Measurements from ENCODE around the gene RHOF.
"Not testable (repeated sequence)": the region's sequence is repeated elsewhere in the genome, so short reads cannot be mapped to it uniquely, and the experiment has no call there.

RHOF gene

GRCh38 chr12:121796855-121797751 is 3.6 kb upstream of the RHOF start:
- no peak for TF ChIP-seq ZNF274 (IDR thresholded peaks at IDR 0.05; ENCODE audit: low read depth, low read length)
- no peak overlapping the region for H3K4me3 ChIP-seq (ENCODE audit: low read length)

- TF ChIP-seq ZNF274 (IDR thresholded peaks at IDR 0.05; ENCODE audit: low read depth, low read length), result no peak
Measured at GRCh38 chr12:121795034-121795968, 1.8 kb upstream of the RHOF start.

GRCh38 chr12:121794534-121795033 is 1.1 kb upstream of the RHOF start:
- no peak for TF ChIP-seq ZNF274 (IDR thresholded peaks at IDR 0.05; ENCODE audit: low read depth, low read length)
- no peak overlapping the region; the same call in 1 of the 2 replicates for H3K4me3 ChIP-seq (ENCODE audit: low read length)

More at GRCh38 chr12:121795034-121795968, 1.8 kb upstream of the RHOF start:
- H3K4me3 ChIP-seq (ENCODE audit: low read length), result no peak overlapping the region

GRCh38 chr12:121793838-121794533 is 498 bp upstream of the RHOF start:
- TF ChIP-seq ZNF274 (IDR thresholded peaks at IDR 0.05; ENCODE audit: low read depth, low read length), result no peak
- H3K4me3 ChIP-seq (ENCODE audit: low read length), result peak overlapping the region; percentile 74; the same call in 1 of the 2 replicates

- TF ChIP-seq ZNF274 (IDR thresholded peaks at IDR 0.05; ENCODE audit: low read depth, low read length), result no peak
Measured at GRCh38 chr12:121792607-121793439, 665 bp downstream of the RHOF start.

GRCh38 chr12:121791671-121792551 is 1.6 kb downstream of the RHOF start:
- H3K4me3 ChIP-seq (ENCODE audit: low read length), result peak overlapping the region; percentile 74; the same call in 1 of the 2 replicates
- TF ChIP-seq ZNF274 (IDR thresholded peaks at IDR 0.05; ENCODE audit: low read depth, low read length), result no peak

More at GRCh38 chr12:121792607-121793439, 665 bp downstream of the RHOF start:
- peak overlapping the region; percentile 74; the same call in 1 of the 2 replicates for H3K4me3 ChIP-seq (ENCODE audit: low read length)

- not testable (repeated sequence) for H3K4me3 ChIP-seq (ENCODE audit: low read length)
Measured at GRCh38 chr12:121790785-121791184, 2.7 kb downstream of the RHOF start.

GRCh38 chr12:121789800-121790728 is 3.4 kb downstream of the RHOF start:
- peak overlapping the region; percentile 27; the same call in 1 of the 2 replicates for H3K4me3 ChIP-seq (ENCODE audit: low read length)
- no peak for TF ChIP-seq ZNF274 (IDR thresholded peaks at IDR 0.05; ENCODE audit: low read depth, low read length)

GRCh38 chr12:121789233-121789781 is 4.2 kb downstream of the RHOF start:
- no peak for TF ChIP-seq ZNF274 (IDR thresholded peaks at IDR 0.05; ENCODE audit: low read depth, low read length)
- H3K4me3 ChIP-seq (ENCODE audit: low read length), result peak overlapping the region; percentile 27; the same call in 1 of the 2 replicates

GRCh38 chr12:121788176-121788818 is 5.2 kb downstream of the RHOF start:
- H3K4me3 ChIP-seq (ENCODE audit: low read length), result no peak overlapping the region
- no peak for TF ChIP-seq ZNF274 (IDR thresholded peaks at IDR 0.05; ENCODE audit: low read depth, low read length)

Data from GM08714 (cell line).